PC-3 (cell line): ENCODE data around the gene CCDC171. TPM values are rescaled to one million over a fixed set of nuclear protein-coding genes. Genes with fewer than 3 reads are reported as not detected.

Experiments used
- ATAC-seq: fragments of 200-7000 bp; cut with Tn5 transposase; 2 replicates; pipeline ENCODE4 v1.9.1; 2020; ENCODE audit warnings: mild to moderate bottlenecking, moderate library complexity
- BruUV-seq: library from RNA; stranded (reverse); fragments of 400-500 nt; replicated peaks from 2 replicates; lab custom pipeline; 2021; lab: Mats Ljungman, UMichigan
- CTCF ChIA-PET: fragments of 300-600 bp; sonication (Branson Sonifier 250); formaldehyde crosslinking; loops from one replicate; lab custom pipeline; 2022; ENCODE audit warnings: antibody characterized with exemption; lab: Charles Lee
- POLR2A ChIA-PET: fragments of 300-600 bp; sonication (Branson Sonifier 250); formaldehyde crosslinking; loops from one replicate; lab custom pipeline; 2022; ENCODE audit warnings: antibody characterized with exemption; ENCODE audit not compliant: unreplicated experiment; lab: Charles Lee
- DNase-seq: peaks from one replicate; pipeline ENCODE4 v3.0.0-alpha.2; 2015
- H2AFZ ChIP-seq: fragments of 300-600 bp; sonication (generic); 2 replicates; pipeline ENCODE4 v1.6.0; 2016; ENCODE audit warnings: antibody characterized with exemption, low read length
- H3F3A ChIP-seq: fragments of 300-600 bp; sonication (generic); one replicate; pipeline ENCODE4 v1.6.0; 2017; ENCODE audit warnings: antibody characterized with exemption, low read length, control low read depth, mild to moderate bottlenecking; ENCODE audit not compliant: unreplicated experiment
- H3K27ac ChIP-seq: fragments of 300-600 bp; sonication (generic); 2 replicates; pipeline ENCODE4 v1.5.1; 2016; ENCODE audit warnings: mild to moderate bottlenecking, low read length
- H3K27me3 ChIP-seq: fragments of 300-600 bp; sonication (generic); 2 replicates; pipeline ENCODE4 v1.6.1; 2016; ENCODE audit warnings: low read length, mixed read lengths
- H3K36me3 ChIP-seq: fragments of 300-600 bp; sonication (generic); 2 replicates; pipeline ENCODE4 v1.6.1; 2016; ENCODE audit warnings: low read depth, mixed run types, low read length, mixed read lengths
- H3K4me1 ChIP-seq: fragments of 300-600 bp; sonication (generic); 2 replicates; pipeline ENCODE4 v1.5.1; 2016; ENCODE audit warnings: low read length; ENCODE audit not compliant: insufficient read depth
- H3K4me2 ChIP-seq: fragments of 300-600 bp; sonication (generic); 2 replicates; pipeline ENCODE4 v1.6.0; 2016; ENCODE audit warnings: low read length
- H3K4me3 ChIP-seq: fragments of 300-600 bp; sonication (generic); 2 replicates; pipeline ENCODE4 v1.5.1; 2016; ENCODE audit warnings: mild to moderate bottlenecking, low read length, mixed read lengths
- H3K79me2 ChIP-seq: fragments of 300-600 bp; sonication (generic); 2 replicates; pipeline ENCODE4 v1.6.1; 2017; ENCODE audit warnings: low read length, mixed read lengths
- H3K9ac ChIP-seq: fragments of 300-600 bp; sonication (generic); 2 replicates; pipeline ENCODE4 v1.6.0; 2016; ENCODE audit warnings: mild to moderate bottlenecking, low read length
- H3K9me2 ChIP-seq: fragments of 300-600 bp; sonication (generic); replicated peaks from 2 replicates; pipeline ENCODE4 v1.6.1; 2016; ENCODE audit warnings: mixed run types, low read length, mixed read lengths
- H3K9me3 ChIP-seq: fragments of 300-600 bp; sonication (generic); 2 replicates; pipeline ENCODE4 v1.6.1; 2016; ENCODE audit warnings: low read length, mixed read lengths
- H4K20me1 ChIP-seq: fragments of 300-600 bp; sonication (generic); 2 replicates; pipeline ENCODE4 v1.6.1; 2016; ENCODE audit warnings: low read length, mixed read lengths
- EZH2 ChIP-seq: fragments of 300-600 bp; sonication (generic); IDR thresholded peaks from one replicate; pipeline ENCODE4 v1.6.1; 2017; ENCODE audit warnings: antibody characterized with exemption, mild to moderate bottlenecking, low read length; ENCODE audit not compliant: unreplicated experiment
- EZH2phosphoT487 ChIP-seq: fragments of 300-600 bp; sonication (generic); IDR thresholded peaks from 2 replicates; pipeline ENCODE4 v1.6.1; 2018; ENCODE audit warnings: mild to moderate bottlenecking, antibody characterized with exemption, low read length, borderline replicate concordance
- intact Hi-C: fragments of 100-400 bp; cut with micrococcal nuclease; formaldehyde crosslinking; loops from 2 replicates; pipeline ENCODE4 v1.9.0; 2023
- total RNA-seq: library from RNA; depleted of rRNA; stranded (reverse); fragments of >200 nt; gene quantifications from 2 replicates; pipeline ENCODE4 v1.2.3, GENCODE V29; 2014
- TF ChIP-seq, protein P1 (sequence below): fragments of 300-600 bp; sonication (generic); conservative IDR thresholded peaks from 2 replicates; pipeline ENCODE4 v1.5.1; 2017; ENCODE audit warnings: antibody characterized with exemption, low read depth, mild to moderate bottlenecking, low read length

The CCDC171 gene
- total RNA-seq, 1 experiment from 2014 or later = 2.7 TPM

DNA sequence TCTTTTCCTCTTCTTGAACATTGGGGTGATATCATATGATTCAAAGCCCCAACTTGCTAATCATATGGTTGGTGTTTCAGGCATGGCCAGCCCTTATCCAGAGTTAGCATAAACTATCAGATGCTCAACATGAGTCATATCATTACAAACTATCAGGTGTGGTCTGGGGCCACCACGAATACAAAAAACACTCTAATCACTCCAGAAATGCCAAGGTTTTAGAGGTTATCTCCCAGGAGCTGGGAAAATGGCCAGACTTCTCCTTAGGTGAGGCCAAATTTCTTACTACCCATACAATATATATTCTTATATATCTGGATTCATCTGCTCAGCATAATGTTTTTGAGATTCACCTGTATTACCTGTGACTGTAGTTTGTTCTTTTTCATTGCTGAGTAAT, 210.5 kb downstream of the CCDC171 start:
- TF ChIP-seq, protein P1, sequence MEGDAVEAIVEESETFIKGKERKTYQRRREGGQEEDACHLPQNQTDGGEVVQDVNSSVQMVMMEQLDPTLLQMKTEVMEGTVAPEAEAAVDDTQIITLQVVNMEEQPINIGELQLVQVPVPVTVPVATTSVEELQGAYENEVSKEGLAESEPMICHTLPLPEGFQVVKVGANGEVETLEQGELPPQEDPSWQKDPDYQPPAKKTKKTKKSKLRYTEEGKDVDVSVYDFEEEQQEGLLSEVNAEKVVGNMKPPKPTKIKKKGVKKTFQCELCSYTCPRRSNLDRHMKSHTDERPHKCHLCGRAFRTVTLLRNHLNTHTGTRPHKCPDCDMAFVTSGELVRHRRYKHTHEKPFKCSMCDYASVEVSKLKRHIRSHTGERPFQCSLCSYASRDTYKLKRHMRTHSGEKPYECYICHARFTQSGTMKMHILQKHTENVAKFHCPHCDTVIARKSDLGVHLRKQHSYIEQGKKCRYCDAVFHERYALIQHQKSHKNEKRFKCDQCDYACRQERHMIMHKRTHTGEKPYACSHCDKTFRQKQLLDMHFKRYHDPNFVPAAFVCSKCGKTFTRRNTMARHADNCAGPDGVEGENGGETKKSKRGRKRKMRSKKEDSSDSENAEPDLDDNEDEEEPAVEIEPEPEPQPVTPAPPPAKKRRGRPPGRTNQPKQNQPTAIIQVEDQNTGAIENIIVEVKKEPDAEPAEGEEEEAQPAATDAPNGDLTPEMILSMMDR = no peak
- TF ChIP-seq EZH2 = no peak
- TF ChIP-seq EZH2phosphoT487 = no peak
- no peak overlapping the region for H3K9ac ChIP-seq
- H3F3A ChIP-seq = no peaks in the 10 kb centered on the region
- ATAC-seq (no peak), DNase-seq (no peak)
- H3K9me2 ChIP-seq = no peaks in the 10 kb centered on the region
- no peak overlapping the region for H3K4me2 ChIP-seq
- BruUV-seq = no TSS peak
- H3K36me3 ChIP-seq = no peaks in the 10 kb centered on the region
- POLR2A ChIA-PET = no interaction called here
- CTCF ChIA-PET = no interaction called here
- H3K4me1 ChIP-seq = no peaks in the 10 kb centered on the region
- H3K79me2 ChIP-seq = no peaks in the 10 kb centered on the region
- H3K27me3 ChIP-seq = no peaks in the 10 kb centered on the region
- no peak overlapping the region for H2AFZ ChIP-seq
- intact Hi-C loops = no loop called here
- no peak overlapping the region for H3K4me3 ChIP-seq
- H3K9me3 ChIP-seq = no peaks in the 10 kb centered on the region
- H4K20me1 ChIP-seq = no peaks in the 10 kb centered on the region
- H3K27ac ChIP-seq = no peak overlapping the region

- BruUV-seq = no TSS peak
- Histone ChIP-seq H3K4me2 (no peak overlapping the region), H3K9me2 (no peaks in the 10 kb centered on the region), H3K27ac (no peak overlapping the region), H3K79me2 (no peaks in the 10 kb centered on the region), H3K4me3 (no peak overlapping the region), H2AFZ (no peak overlapping the region), H3K36me3 (no peaks in the 10 kb centered on the region), H3F3A (no peaks in the 10 kb centered on the region), H3K9me3 (no peaks in the 10 kb centered on the region), H3K9ac (no peak overlapping the region), H3K27me3 (no peaks in the 10 kb centered on the region), H3K4me1 (no peaks in the 10 kb centered on the region), H4K20me1 (no peaks in the 10 kb centered on the region)
- TF ChIP-seq EZH2 (no peak), EZH2phosphoT487 (no peak)
- TF ChIP-seq, protein P1 = no peak
- DNase-seq (no peak), ATAC-seq (no peak)
- POLR2A ChIA-PET = no interaction called here
- intact Hi-C loops = no loop called here
- CTCF ChIA-PET = no interaction called here
Observed at GRCh38 chr9:15764131-15764530, 211.3 kb downstream of the CCDC171 start.

DNA sequence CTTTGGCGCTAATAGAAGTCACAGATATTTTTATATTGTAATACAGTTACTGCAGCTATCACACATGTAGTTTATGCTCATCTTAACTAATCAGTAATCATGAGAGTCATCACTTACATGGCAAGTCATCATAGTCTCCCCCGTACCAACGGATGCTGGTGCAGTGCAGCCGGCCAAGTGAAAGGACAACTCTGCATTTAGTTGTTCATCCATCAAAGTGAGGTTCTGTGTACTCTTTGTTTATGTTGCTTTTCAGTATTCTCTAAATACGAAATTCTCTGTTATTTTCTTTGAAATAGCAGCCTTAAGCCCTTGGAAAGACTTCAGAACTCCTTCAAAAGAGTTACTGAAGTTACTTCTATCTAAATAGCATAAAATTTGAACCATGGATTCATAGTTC, 216.7 kb downstream of the CCDC171 start:
- BruUV-seq = no TSS peak
- Histone ChIP-seq H3K27ac (no peak overlapping the region), H3K27me3 (no peaks in the 10 kb centered on the region), H3K9me2 (no peaks in the 10 kb centered on the region), H3K4me2 (no peak overlapping the region), H3F3A (no peaks in the 10 kb centered on the region), H2AFZ (no peak overlapping the region), H3K79me2 (no peaks in the 10 kb centered on the region), H3K4me3 (no peak overlapping the region), H3K4me1 (no peaks in the 10 kb centered on the region), H3K36me3 (no peaks in the 10 kb centered on the region), H3K9ac (no peak overlapping the region), H3K9me3 (no peaks in the 10 kb centered on the region), H4K20me1 (no peaks in the 10 kb centered on the region)
- ChIA-PET POLR2A (no interaction called here), CTCF (no interaction called here)
- no peak for DNase-seq
- ATAC-seq = no peak
- TF ChIP-seq EZH2 (no peak), EZH2phosphoT487 (no peak)
- TF ChIP-seq, protein P1 = no peak
- intact Hi-C loops = no loop called here
